Vagina (tissue), 2 donors: Measurements from ENCODE around the gene MYH9. TPM values are rescaled to one million over a fixed set of nuclear protein-coding genes. Genes with fewer than 3 reads are reported as not detected.
A peak's percentile ranks its signal among the peaks of the same experiment; 100 is the strongest.

Experiments
- DNase-seq, 2 donors: peaks; one replicate each; pipeline ENCODE4 v3.0.0-alpha.2; 2017; ENCODE audit errors: extremely low spot score in 2 of 2
- H3K27ac ChIP-seq: fragments of 200-600 bp; sonication (generic); one replicate; pipeline ENCODE4 v1.5.1; 2019
- H3K27me3 ChIP-seq: fragments of 200-600 bp; sonication (generic); one replicate; pipeline ENCODE4 v1.5.1; 2019
- H3K36me3 ChIP-seq, 2 donors: fragments of 200-600 bp; sonication (generic); one replicate each; pipeline ENCODE4 v1.5.1; 2017 to 2019
- H3K4me1 ChIP-seq: fragments of 200-600 bp; sonication (generic); one replicate; pipeline ENCODE4 v1.5.1; 2019
- H3K4me3 ChIP-seq, 2 donors: fragments of 200-600 bp; sonication (generic); 1 replicate in 1 of 2; 2 replicates in 1 of 2; pipeline ENCODE4 v1.5.1; 2016 to 2019
- H3K9me3 ChIP-seq: fragments of 200-600 bp; sonication (generic); one replicate; pipeline ENCODE4 v1.5.1; 2019
- CTCF ChIP-seq, 3 experiments: fragments of 450-650 bp in 2 of 3; fragments of 200-600 bp in 1 of 3; sonication (generic) in 1 of 3; IDR thresholded peaks; one replicate each; pipeline ENCODE4 v1.5.1; 2017 to 2019; ENCODE audit warnings: antibody characterized with exemption in 3 of 3, mild to moderate bottlenecking in 2 of 3, moderate library complexity in 2 of 3
- POLR2A ChIP-seq, 2 donors: fragments of 450-650 bp; IDR thresholded peaks; one replicate each; pipeline ENCODE4 v1.6.1; 2017; ENCODE audit warnings: antibody characterized with exemption in 2 of 2, mild to moderate bottlenecking in 2 of 2, moderate library complexity in 2 of 2
- POLR2AphosphoS5 ChIP-seq, 2 donors: sonication (generic); formaldehyde crosslinking; IDR thresholded peaks; one replicate each; pipeline ENCODE4 v1.9.0; 2017; ENCODE audit warnings: antibody characterized with exemption in 2 of 2, mild to moderate bottlenecking in 2 of 2, low read depth in 1 of 2; ENCODE audit not compliant: insufficient read depth in 1 of 2
- intact Hi-C: fragments of 100-400 bp; cut with DNase I; formaldehyde crosslinking; loops from one replicate; pipeline ENCODE4 v1.15.1; 2023
- total RNA-seq: library from RNA; depleted of rRNA; stranded (reverse); fragments of >200 nt; gene quantifications from one replicate; pipeline ENCODE4 v1.2.3, GENCODE V29; 2016

MYH9 gene
- total RNA-seq, 1 donor from 2014 or later: 333 TPM

- peaks cover 0 to 36% of the 10 kb centered on the region in 2 donors for H3K36me3 ChIP-seq
- peak overlapping the region; percentile 64 for H3K27ac ChIP-seq
- TF ChIP-seq POLR2A (IDR thresholded peaks at IDR 0.05) (no peak), CTCF (IDR thresholded peaks at IDR 0.05) (no peak)
- no peaks in the 10 kb centered on the region for H3K27me3 ChIP-seq
- H3K9me3 ChIP-seq: no peaks in the 10 kb centered on the region
- H3K4me3 ChIP-seq: no peak overlapping the region
- intact Hi-C loops: loop anchor here (5.0 kb wide), 1 partner anchor 42 kb away; no protein-coding TSS in a partner anchor
- peaks cover 84% of the 10 kb centered on the region for H3K4me1 ChIP-seq
- no peak for DNase-seq
Measured at GRCh38 chr22:36340621-36341020, 47.1 kb downstream of the MYH9 start.

- intact Hi-C loops: loop anchor here (5.0 kb wide), 1 partner anchor 43 kb away; no protein-coding TSS in a partner anchor
- peaks cover 84% of the 10 kb centered on the region for H3K4me1 ChIP-seq
- H3K4me3 ChIP-seq: no peak overlapping the region
- no peaks in the 10 kb centered on the region for H3K27me3 ChIP-seq
- H3K27ac ChIP-seq: peak overlapping the region; percentile 97
- H3K9me3 ChIP-seq: no peaks in the 10 kb centered on the region
- TF ChIP-seq POLR2AphosphoS5 (IDR thresholded peaks at IDR 0.05; ENCODE audit: insufficient read depth in 1 of 2, low read depth in 1 of 2) (no peak), CTCF (IDR thresholded peaks at IDR 0.05) (no peak), POLR2A (IDR thresholded peaks at IDR 0.05) (no peak)
- peaks cover 0 to 35% of the 10 kb centered on the region in 2 donors for H3K36me3 ChIP-seq
- DNase-seq: no peak
Measured at GRCh38 chr22:36339171-36340065, 48.3 kb downstream of the MYH9 start.

GRCh38 chr22:36337365-36338130, 50.2 kb downstream of the MYH9 start:
- peaks cover 0 to 35% of the 10 kb centered on the region in 2 donors for H3K36me3 ChIP-seq
- intact Hi-C loops: no loop called here
- H3K27me3 ChIP-seq: no peaks in the 10 kb centered on the region
- no peaks in the 10 kb centered on the region for H3K9me3 ChIP-seq
- peak overlapping the region; percentile 97 for H3K27ac ChIP-seq
- H3K4me3 ChIP-seq: no peak overlapping the region
- peaks cover 84% of the 10 kb centered on the region for H3K4me1 ChIP-seq
- TF ChIP-seq POLR2AphosphoS5 (IDR thresholded peaks at IDR 0.05; ENCODE audit: insufficient read depth in 1 of 2, low read depth in 1 of 2): no peak
- TF ChIP-seq CTCF (IDR thresholded peaks at IDR 0.05): no peak
- TF ChIP-seq POLR2A (IDR thresholded peaks at IDR 0.05): no peak
- no peak for DNase-seq

GRCh38 chr22:36336246-36337182, 51.3 kb downstream of the MYH9 start:
- H3K4me1 ChIP-seq: peaks cover 94% of the 10 kb centered on the region
- no peak for DNase-seq
- TF ChIP-seq POLR2A (IDR thresholded peaks at IDR 0.05) (no peak), POLR2AphosphoS5 (IDR thresholded peaks at IDR 0.05; ENCODE audit: insufficient read depth in 1 of 2, low read depth in 1 of 2) (no peak), CTCF (IDR thresholded peaks at IDR 0.05) (no peak)
- no peaks in the 10 kb centered on the region for H3K9me3 ChIP-seq
- H3K27me3 ChIP-seq: no peaks in the 10 kb centered on the region
- peaks cover 0 to 30% of the 10 kb centered on the region in 2 donors for H3K36me3 ChIP-seq
- no peak overlapping the region for H3K4me3 ChIP-seq
- intact Hi-C loops: no loop called here
- peak overlapping the region; percentile 97 for H3K27ac ChIP-seq
